HepG2 (cell line): Measurements from ENCODE around the gene TIMM17B.

Experiments used
- FOSL1 ChIP-seq: sonication (generic); formaldehyde crosslinking; IDR thresholded peaks from 2 replicates; pipeline ENCODE4 v1.9.0; 2021; ENCODE audit warnings: missing genetic modification reagents, borderline replicate concordance
- FOXK1 ChIP-seq: sonication (generic); formaldehyde crosslinking; IDR thresholded peaks from 2 replicates; pipeline ENCODE4 v1.4.0; 2020; ENCODE audit warnings: low read depth, missing genetic modification reagents, borderline replicate concordance
- RBM22 ChIP-seq: fragments of 200-400 bp; formaldehyde crosslinking; optimal IDR thresholded peaks from 2 replicates; pipeline ENCODE3; 2017; ENCODE audit warnings: mild to moderate bottlenecking, low read length, moderate library complexity
- TF ChIP-seq, protein P1 (sequence below): sonication (generic); formaldehyde crosslinking; IDR thresholded peaks from 2 replicates; pipeline ENCODE4 v1.4.0; 2020; ENCODE audit warnings: mild to moderate bottlenecking, missing genetic modification reagents
- TF ChIP-seq, protein P2 (sequence below): sonication (generic); formaldehyde crosslinking; IDR thresholded peaks from 2 replicates; pipeline ENCODE4 v1.4.0; 2020; ENCODE audit warnings: missing genetic modification reagents

DNA sequence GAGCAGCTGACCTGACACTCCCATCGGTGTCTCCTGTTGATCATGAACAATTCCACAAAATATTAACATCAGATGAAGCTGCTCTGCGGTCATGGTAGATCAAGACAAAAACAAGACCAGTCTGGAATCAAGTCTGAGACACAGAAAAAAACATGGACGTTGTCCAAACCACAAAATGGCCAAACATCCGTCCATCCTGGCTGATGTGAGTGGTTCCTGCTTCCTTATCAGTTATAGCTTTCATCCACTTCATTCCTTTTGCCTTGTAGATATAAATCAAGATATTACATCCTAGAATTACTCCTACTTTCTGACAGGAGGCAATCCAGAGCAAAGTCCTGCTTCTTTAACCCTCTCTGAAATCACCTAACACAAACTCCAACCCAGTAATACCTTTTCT lies 33.4 kb downstream of the TIMM17B start:
- TF ChIP-seq, protein P1, sequence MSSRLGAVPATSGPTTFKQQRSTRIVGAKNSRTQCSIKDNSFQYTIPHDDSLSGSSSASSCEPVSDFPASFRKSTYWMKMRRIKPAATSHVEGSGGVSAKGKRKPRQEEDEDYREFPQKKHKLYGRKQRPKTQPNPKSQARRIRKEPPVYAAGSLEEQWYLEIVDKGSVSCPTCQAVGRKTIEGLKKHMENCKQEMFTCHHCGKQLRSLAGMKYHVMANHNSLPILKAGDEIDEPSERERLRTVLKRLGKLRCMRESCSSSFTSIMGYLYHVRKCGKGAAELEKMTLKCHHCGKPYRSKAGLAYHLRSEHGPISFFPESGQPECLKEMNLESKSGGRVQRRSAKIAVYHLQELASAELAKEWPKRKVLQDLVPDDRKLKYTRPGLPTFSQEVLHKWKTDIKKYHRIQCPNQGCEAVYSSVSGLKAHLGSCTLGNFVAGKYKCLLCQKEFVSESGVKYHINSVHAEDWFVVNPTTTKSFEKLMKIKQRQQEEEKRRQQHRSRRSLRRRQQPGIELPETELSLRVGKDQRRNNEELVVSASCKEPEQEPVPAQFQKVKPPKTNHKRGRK, result no peak
- no peak for TF ChIP-seq RBM22
- no peak for TF ChIP-seq FOXK1 (CRISPR knock-in tag)
- no peak for TF ChIP-seq FOSL1 (CRISPR knock-in tag)
- TF ChIP-seq, protein P2, sequence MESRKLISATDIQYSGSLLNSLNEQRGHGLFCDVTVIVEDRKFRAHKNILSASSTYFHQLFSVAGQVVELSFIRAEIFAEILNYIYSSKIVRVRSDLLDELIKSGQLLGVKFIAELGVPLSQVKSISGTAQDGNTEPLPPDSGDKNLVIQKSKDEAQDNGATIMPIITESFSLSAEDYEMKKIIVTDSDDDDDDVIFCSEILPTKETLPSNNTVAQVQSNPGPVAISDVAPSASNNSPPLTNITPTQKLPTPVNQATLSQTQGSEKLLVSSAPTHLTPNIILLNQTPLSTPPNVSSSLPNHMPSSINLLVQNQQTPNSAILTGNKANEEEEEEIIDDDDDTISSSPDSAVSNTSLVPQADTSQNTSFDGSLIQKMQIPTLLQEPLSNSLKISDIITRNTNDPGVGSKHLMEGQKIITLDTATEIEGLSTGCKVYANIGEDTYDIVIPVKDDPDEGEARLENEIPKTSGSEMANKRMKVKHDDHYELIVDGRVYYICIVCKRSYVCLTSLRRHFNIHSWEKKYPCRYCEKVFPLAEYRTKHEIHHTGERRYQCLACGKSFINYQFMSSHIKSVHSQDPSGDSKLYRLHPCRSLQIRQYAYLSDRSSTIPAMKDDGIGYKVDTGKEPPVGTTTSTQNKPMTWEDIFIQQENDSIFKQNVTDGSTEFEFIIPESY, result no peak
